Subcutaneous abdominal adipose tissue (tissue), 5 donors: Measurements from ENCODE around the gene LINGO4.

Experiments used
- H3K27ac ChIP-seq: one replicate; pipeline ENCODE4 v1.7.0; 2013; ENCODE audit warnings: low read depth, mild to moderate bottlenecking, inconsistent platforms, low read length, moderate library complexity
- H3K27me3 ChIP-seq, 5 donors: one replicate each; pipeline ENCODE4 v1.7.0; 2013; ENCODE audit warnings: low read length in 5 of 5, inconsistent platforms in 1 of 5; ENCODE audit not compliant: control insufficient read depth in 5 of 5, insufficient read depth in 4 of 5
- H3K36me3 ChIP-seq, 5 donors: one replicate each; pipeline ENCODE4 v1.7.0; 2013; ENCODE audit warnings: low read length in 5 of 5; ENCODE audit not compliant: control insufficient read depth in 5 of 5, insufficient read depth in 5 of 5
- H3K4me1 ChIP-seq, 5 donors: one replicate each; pipeline ENCODE4 v1.7.0; 2013; ENCODE audit warnings: low read length in 5 of 5, mild to moderate bottlenecking in 3 of 5, moderate library complexity in 1 of 5; ENCODE audit not compliant: control insufficient read depth in 5 of 5, insufficient read depth in 5 of 5
- H3K4me3 ChIP-seq, 5 donors: one replicate each; pipeline ENCODE4 v1.7.0; 2013; ENCODE audit warnings: low read length in 5 of 5, low read depth in 1 of 5
- H3K9ac ChIP-seq, 5 donors: one replicate each; pipeline ENCODE4 v1.7.0; 2013; ENCODE audit warnings: low read length in 5 of 5, mild to moderate bottlenecking in 4 of 5, moderate library complexity in 3 of 5
- H3K9me3 ChIP-seq, 5 donors: one replicate each; pipeline ENCODE4 v1.7.0; 2013; ENCODE audit warnings: low read length in 5 of 5; ENCODE audit not compliant: control insufficient read depth in 5 of 5
- donor health status: healthy.
- donor health status: healthy.
- donor health status: healthy.
- donor health status: healthy.
- donor health status: healthy.

LINGO4 gene

DNA sequence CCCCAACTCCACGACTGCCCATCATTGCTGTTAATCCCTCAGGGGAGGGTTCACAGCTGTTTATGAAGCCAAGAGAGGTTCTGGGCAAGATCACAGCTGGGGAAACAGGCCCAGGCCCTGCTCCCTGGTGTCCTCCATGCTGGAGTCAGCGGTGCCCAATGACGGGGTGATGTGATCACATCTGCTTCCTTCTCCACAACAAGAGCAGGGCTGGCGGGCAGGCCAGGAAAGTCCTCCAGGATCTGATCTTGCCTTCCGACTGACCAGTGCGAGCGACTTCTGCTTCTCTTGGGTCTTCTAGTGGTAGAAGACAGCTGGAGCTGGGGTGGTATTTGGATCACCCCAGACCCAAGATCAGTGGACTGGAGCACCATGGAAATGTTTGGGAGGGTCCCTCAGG is 951 bp upstream of the LINGO4 start:
- Histone ChIP-seq H3K4me3 (no peak overlapping the region), H3K4me1 (peaks cover 0 to 38% (median 9%) of the 10 kb centered on the region in 5 donors), H3K27me3 (peaks cover 0 to 16% (median 5%) of the 10 kb centered on the region in 5 donors), H3K27ac (no peak overlapping the region), H3K36me3 (no peaks in the 10 kb centered on the region), H3K9me3 (no peaks in the 10 kb centered on the region), H3K9ac (no peak overlapping the region)

- Histone ChIP-seq H3K4me3 (no peak overlapping the region), H3K36me3 (no peaks in the 10 kb centered on the region), H3K27me3 (peaks cover 0 to 22% (median 17%) of the 10 kb centered on the region in 5 donors), H3K27ac (no peak overlapping the region), H3K4me1 (peaks cover 0 to 22% (median 6%) of the 10 kb centered on the region in 5 donors), H3K9ac (no peak overlapping the region), H3K9me3 (no peaks in the 10 kb centered on the region)
These were observed 1.3 kb downstream of the LINGO4 start for GRCh38 chr1:151803915-151804314.

DNA sequence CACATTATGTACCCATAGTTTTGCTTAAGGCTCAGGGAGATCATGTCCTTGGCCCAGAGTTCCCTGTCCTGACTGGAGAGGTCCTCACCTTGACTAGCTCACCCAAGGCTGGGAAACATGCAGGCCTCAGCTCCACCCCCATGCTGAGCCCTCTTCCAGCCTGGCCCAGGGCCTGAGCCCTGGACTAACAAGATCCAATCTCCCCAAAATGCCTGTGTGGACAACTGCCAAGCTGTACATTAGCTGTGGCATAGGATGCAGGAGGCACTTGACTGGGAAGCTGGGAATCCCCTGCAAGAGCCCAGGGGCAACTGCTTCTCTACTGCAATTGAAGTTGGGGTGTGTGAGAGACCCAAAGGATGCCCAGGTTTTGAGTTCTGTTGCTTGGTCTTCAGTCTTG is 2.1 kb downstream of the LINGO4 start:
- Histone ChIP-seq H3K36me3 (no peaks in the 10 kb centered on the region), H3K4me1 (peaks cover 0 to 22% (median 6%) of the 10 kb centered on the region in 5 donors), H3K9ac (no peak overlapping the region), H3K27me3 (peaks cover 0 to 26% (median 18%) of the 10 kb centered on the region in 5 donors), H3K9me3 (no peaks in the 10 kb centered on the region), H3K27ac (no peak overlapping the region), H3K4me3 (no peak overlapping the region)

- Histone ChIP-seq H3K4me1 (peaks cover 0 to 22% (median 6%) of the 10 kb centered on the region in 5 donors), H3K9me3 (no peaks in the 10 kb centered on the region), H3K9ac (no peak overlapping the region), H3K27ac (no peak overlapping the region), H3K4me3 (no peak overlapping the region), H3K36me3 (peaks cover 0 to 2% (median 0%) of the 10 kb centered on the region in 5 donors), H3K27me3 (peaks cover 0 to 30% (median 18%) of the 10 kb centered on the region in 5 donors)
These were observed 2.8 kb downstream of the LINGO4 start for GRCh38 chr1:151802372-151802771.

GRCh38 chr1:151801846-151802245 is 3.4 kb downstream of the LINGO4 start:
- H3K9ac ChIP-seq = no peak overlapping the region
- H3K36me3 ChIP-seq = peaks cover 0 to 2% (median 0%) of the 10 kb centered on the region in 5 donors
- no peak overlapping the region for H3K4me3 ChIP-seq
- H3K27ac ChIP-seq = no peak overlapping the region
- peaks cover 0 to 22% (median 6%) of the 10 kb centered on the region in 5 donors for H3K4me1 ChIP-seq
- peaks cover 0 to 30% (median 18%) of the 10 kb centered on the region in 5 donors for H3K27me3 ChIP-seq
- no peaks in the 10 kb centered on the region for H3K9me3 ChIP-seq

- Histone ChIP-seq H3K27me3 (peaks cover 0 to 30% (median 18%) of the 10 kb centered on the region in 5 donors), H3K4me1 (peaks cover 0 to 22% (median 6%) of the 10 kb centered on the region in 5 donors), H3K9me3 (no peaks in the 10 kb centered on the region), H3K27ac (no peak overlapping the region), H3K4me3 (no peak overlapping the region), H3K9ac (no peak overlapping the region), H3K36me3 (peaks cover 0 to 2% (median 0%) of the 10 kb centered on the region in 5 donors)
These were observed 3.9 kb downstream of the LINGO4 start for GRCh38 chr1:151801310-151801820.

DNA sequence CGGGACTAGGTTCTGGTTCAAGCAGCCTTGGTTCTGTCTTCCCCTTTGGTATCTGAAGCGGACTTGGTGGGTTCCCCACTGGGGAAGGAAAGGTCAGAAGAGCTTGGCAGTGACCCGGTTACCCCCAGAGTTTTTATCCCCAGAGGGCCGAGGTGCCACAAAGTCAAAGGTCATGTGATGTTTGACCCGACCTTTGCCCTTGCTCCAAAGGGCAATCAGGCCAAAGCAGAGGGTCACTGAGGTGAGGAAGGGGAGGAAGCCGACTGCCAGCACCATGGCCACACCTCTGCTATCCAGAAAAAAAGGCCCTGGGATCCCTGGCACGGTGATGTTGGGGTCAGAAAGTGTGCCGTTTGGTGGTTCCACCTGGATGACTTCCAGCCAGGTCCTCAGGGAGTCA is 4.4 kb downstream of the LINGO4 start:
- H3K27me3 ChIP-seq = peaks cover 0 to 30% (median 18%) of the 10 kb centered on the region in 5 donors
- H3K4me3 ChIP-seq = no peak overlapping the region
- H3K36me3 ChIP-seq = peaks cover 0 to 2% (median 0%) of the 10 kb centered on the region in 5 donors
- peak overlapping the region in 1 of 5 donors; percentile 10 for H3K9ac ChIP-seq
- peaks cover 0 to 22% (median 6%) of the 10 kb centered on the region in 5 donors for H3K4me1 ChIP-seq
- H3K27ac ChIP-seq = no peak overlapping the region
- H3K9me3 ChIP-seq = no peaks in the 10 kb centered on the region

DNA sequence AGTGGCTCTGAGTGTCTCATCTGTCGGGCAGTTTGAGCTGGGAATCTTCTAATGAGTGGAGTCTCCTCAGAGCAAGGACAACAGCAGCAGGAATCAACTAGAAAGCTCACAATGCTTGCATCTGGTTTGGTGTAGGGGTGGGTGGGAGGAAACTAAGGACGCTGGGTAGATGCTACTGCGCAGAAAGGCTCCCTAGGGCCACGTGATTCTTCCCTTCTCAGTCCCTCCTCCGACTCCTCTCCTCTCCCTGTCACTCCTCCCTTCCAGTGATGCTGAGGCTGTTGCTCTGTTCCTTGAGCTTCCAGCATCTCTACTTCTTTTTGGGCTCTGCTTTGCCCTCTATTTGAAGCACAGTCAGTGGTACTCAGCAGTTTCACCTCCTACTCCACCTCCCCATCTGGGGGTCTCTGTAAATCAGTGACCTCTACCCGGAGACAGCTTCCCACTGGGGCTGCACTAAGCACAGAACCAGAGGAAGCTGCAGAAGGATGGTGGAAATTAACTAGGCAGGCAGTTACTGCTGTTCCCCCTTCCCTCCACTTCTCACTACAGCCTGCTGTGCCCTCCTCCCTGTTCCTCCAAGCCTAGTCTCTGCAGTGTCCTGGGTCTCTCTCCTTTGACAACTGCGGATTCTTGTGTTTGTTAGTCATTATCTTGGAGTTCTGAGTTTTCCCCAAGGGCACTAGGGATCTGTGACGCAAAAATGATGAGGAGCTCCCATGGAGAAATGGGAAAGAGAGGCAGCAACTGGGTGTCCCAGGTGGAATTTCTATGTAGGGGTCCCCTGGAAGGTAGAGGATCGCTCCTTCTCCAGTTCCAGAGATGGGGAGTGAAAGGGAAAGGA is 5.8 kb downstream of the LINGO4 start:
- Histone ChIP-seq H3K27me3 (peaks cover 0 to 30% (median 18%) of the 10 kb centered on the region in 5 donors), H3K36me3 (peaks cover 0 to 2% (median 0%) of the 10 kb centered on the region in 5 donors), H3K27ac (no peak overlapping the region), H3K9me3 (no peaks in the 10 kb centered on the region), H3K9ac (no peak overlapping the region), H3K4me3 (no peak overlapping the region), H3K4me1 (peaks cover 0 to 13% (median 6%) of the 10 kb centered on the region in 5 donors)

DNA sequence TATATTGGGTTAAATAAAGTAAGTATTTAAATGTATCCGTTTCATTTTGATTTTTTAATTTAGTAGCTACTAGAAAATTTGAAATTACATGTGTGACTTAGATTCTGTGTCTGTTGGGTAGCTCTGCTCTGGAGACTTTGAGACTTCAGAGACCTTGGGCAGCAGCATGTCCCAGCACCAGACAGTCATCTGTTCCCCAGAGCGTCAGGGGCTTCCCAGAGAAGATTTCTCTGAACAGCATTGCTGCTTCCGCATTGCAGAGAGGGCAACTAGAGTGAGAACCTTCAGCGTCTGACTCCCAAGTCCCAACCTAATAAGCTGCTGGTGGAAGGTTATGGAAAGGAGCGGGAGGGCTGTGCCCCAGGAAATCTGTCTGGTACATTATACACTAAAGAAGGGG is 6.6 kb downstream of the LINGO4 start:
- H3K27ac ChIP-seq = no peak overlapping the region
- H3K4me3 ChIP-seq = no peak overlapping the region

More for the DNA sequence above, 6.6 kb downstream of the LINGO4 start:
- Histone ChIP-seq H3K36me3 (peaks cover 0 to 2% (median 0%) of the 10 kb centered on the region in 5 donors), H3K9me3 (no peaks in the 10 kb centered on the region), H3K4me1 (peaks cover 0 to 13% (median 6%) of the 10 kb centered on the region in 5 donors), H3K9ac (no peak overlapping the region), H3K27me3 (peaks cover 0 to 30% (median 13%) of the 10 kb centered on the region in 5 donors)
